Endothelial cell (in vitro differentiated cells): ENCODE measurements around the gene UCP3. TPM values are rescaled to one million over a fixed set of nuclear protein-coding genes. Genes with fewer than 3 reads are reported as not detected.

Experiments
- DNase-seq: peaks from one replicate; pipeline ENCODE4 v3.0.0; 2021; ENCODE audit warnings: low spot score
- H3K27ac Mint-ChIP-seq: one replicate; pipeline ENCODE4 v1.8.0; 2021; ENCODE audit warnings: mixed read lengths, inconsistent platforms; ENCODE audit not compliant: unreplicated experiment
- H3K27me3 Mint-ChIP-seq: one replicate; pipeline ENCODE4 v1.8.0; 2021; ENCODE audit warnings: mild to moderate bottlenecking, moderate library complexity, mixed read lengths, inconsistent platforms; ENCODE audit not compliant: unreplicated experiment
- H3K36me3 Mint-ChIP-seq: one replicate; pipeline ENCODE4 v1.8.0; 2021; ENCODE audit warnings: mild to moderate bottlenecking, low read depth, mixed read lengths, inconsistent platforms; ENCODE audit not compliant: unreplicated experiment
- H3K4me1 Mint-ChIP-seq: one replicate; pipeline ENCODE4 v1.8.0; 2021; ENCODE audit warnings: mild to moderate bottlenecking, mixed read lengths, inconsistent platforms; ENCODE audit not compliant: unreplicated experiment
- H3K4me3 Mint-ChIP-seq: one replicate; pipeline ENCODE4 v1.8.0; 2021; ENCODE audit warnings: mild to moderate bottlenecking, mixed read lengths, inconsistent platforms; ENCODE audit not compliant: unreplicated experiment
- H3K9me3 Mint-ChIP-seq: one replicate; pipeline ENCODE4 v1.8.0; 2021; ENCODE audit warnings: mixed read lengths, inconsistent platforms; ENCODE audit not compliant: unreplicated experiment
- total RNA-seq: library from RNA; stranded (reverse); fragmentation: NEBNext Ultra II Directional; extraction: Animal tissue kit (Norgen Biotek cat#: 25700); gene quantifications from one replicate; pipeline ENCODE4 v1.2.1, GENCODE V29; 2021; ENCODE audit not compliant: unreplicated experiment
- TF ChIP-seq, protein P1 (sequence below): fragments of 200-600 bp; sonication (generic); IDR thresholded peaks from one replicate; pipeline ENCODE4 v1.5.0; 2021; ENCODE audit warnings: antibody characterized with exemption; ENCODE audit not compliant: unreplicated experiment

UCP3 gene
- total RNA-seq, 1 donor from 2014 or later: 1.6 TPM

- TF ChIP-seq, protein P1, sequence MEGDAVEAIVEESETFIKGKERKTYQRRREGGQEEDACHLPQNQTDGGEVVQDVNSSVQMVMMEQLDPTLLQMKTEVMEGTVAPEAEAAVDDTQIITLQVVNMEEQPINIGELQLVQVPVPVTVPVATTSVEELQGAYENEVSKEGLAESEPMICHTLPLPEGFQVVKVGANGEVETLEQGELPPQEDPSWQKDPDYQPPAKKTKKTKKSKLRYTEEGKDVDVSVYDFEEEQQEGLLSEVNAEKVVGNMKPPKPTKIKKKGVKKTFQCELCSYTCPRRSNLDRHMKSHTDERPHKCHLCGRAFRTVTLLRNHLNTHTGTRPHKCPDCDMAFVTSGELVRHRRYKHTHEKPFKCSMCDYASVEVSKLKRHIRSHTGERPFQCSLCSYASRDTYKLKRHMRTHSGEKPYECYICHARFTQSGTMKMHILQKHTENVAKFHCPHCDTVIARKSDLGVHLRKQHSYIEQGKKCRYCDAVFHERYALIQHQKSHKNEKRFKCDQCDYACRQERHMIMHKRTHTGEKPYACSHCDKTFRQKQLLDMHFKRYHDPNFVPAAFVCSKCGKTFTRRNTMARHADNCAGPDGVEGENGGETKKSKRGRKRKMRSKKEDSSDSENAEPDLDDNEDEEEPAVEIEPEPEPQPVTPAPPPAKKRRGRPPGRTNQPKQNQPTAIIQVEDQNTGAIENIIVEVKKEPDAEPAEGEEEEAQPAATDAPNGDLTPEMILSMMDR: no peak
- H3K4me3 Mint-ChIP-seq: no peak overlapping the region
- H3K9me3 Mint-ChIP-seq: no peaks in the 10 kb centered on the region
- H3K36me3 Mint-ChIP-seq: peaks cover 18% of the 10 kb centered on the region
- H3K27me3 Mint-ChIP-seq: peaks cover 1% of the 10 kb centered on the region
- no peaks in the 10 kb centered on the region for H3K4me1 Mint-ChIP-seq
- H3K27ac Mint-ChIP-seq: no peak overlapping the region
- DNase-seq: no peak
Measured at GRCh38 chr11:74001822-74002286, 7.0 kb downstream of the UCP3 start.

DNA sequence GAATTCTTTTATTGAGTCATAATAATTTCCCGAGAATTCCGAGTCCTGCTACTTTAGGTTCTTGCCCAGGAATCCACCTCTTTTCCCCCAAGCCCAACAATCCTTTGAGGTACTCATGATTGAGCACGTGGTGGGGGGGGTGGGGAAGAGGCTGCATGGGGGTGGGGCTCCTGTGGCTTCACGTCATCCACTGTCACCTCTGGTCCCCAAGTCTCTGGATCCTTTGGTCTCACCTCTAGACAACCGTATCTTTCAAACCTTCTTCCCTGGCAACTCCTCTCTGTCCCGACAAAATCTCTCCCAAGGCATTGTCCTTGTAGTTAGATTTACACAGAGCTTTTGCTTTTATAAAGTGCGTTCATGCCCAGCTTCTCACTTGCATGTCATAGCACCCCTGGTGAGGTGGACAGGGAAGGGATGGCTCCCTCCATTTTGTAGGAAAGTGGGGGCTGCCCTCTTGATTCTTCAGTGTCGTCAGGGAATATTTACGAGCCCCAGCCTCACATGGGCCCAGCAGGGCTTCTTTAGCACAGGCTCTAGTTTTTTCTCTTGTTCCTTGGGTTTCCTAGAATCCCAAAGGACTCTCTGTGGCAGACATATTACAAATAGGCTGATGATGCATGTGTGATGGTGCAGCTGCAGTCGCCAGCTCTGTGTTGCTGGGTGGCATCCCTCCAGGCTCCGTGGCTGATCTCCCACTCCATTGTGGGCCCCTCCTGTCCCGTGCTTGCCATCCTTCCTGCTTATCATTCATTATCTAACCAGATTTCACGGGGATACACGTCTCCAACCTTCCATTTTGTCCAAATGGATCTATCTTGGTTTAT is 8.4 kb downstream of the UCP3 start:
- Mint-ChIP-seq H3K27me3 (no peaks in the 10 kb centered on the region), H3K4me3 (peak overlapping the region; percentile 61), H3K9me3 (no peaks in the 10 kb centered on the region), H3K27ac (no peak overlapping the region), H3K4me1 (no peaks in the 10 kb centered on the region), H3K36me3 (peaks cover 15% of the 10 kb centered on the region)
- TF ChIP-seq, protein P1: no peak
- no peak for DNase-seq

DNA sequence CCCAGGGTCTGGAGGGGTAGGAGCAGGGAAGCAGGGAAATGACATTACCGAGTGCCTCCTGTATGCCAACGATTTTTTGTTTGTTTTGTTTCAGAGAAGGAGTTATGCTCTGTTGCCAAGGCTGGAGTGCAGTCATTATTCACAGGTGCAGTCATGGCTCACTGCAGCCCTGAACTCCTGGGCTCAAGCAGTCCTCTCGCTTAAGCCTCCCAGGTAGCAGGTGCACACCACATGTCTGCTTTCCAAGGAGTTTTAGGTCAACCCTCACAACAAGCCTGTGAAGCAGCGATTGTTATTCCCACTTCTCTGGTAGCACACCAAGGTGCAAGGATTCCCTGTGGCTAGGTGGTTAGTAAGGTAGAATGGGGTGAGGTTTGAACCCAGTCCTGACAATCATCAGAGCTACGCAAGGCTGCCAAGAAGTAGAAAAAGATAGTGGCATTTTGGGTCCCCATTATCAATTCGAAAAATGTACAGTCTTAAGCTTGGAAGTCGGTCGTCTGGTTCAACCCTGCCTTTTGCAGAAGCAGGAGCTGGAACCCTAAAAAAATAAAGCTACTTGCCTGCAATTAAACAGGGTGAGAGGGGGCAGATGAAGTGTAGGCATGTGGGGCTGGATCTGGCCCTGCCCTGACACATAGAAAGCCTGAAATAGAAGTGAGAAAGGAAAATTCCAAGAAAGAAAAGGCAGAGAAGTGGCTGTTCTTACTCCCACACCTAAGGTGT is 9.1 kb downstream of the UCP3 start:
- Mint-ChIP-seq H3K27me3 (no peaks in the 10 kb centered on the region), H3K4me3 (no peak overlapping the region), H3K36me3 (peaks cover 15% of the 10 kb centered on the region), H3K9me3 (no peaks in the 10 kb centered on the region), H3K27ac (no peak overlapping the region), H3K4me1 (no peaks in the 10 kb centered on the region)
- TF ChIP-seq, protein P1: no peak
- no peak for DNase-seq

GRCh38 chr11:73998846-73999575 is 9.9 kb downstream of the UCP3 start:
- DNase-seq: no peak
- Mint-ChIP-seq H3K9me3 (no peaks in the 10 kb centered on the region), H3K4me3 (no peak overlapping the region), H3K36me3 (peaks cover 15% of the 10 kb centered on the region), H3K4me1 (no peaks in the 10 kb centered on the region), H3K27me3 (no peaks in the 10 kb centered on the region), H3K27ac (no peak overlapping the region)
- TF ChIP-seq, protein P1: no peak
